ENCODE measurements around the gene GAS2L3.
A peak's percentile ranks its signal among the peaks of the same experiment; 100 is the strongest.
"Not testable (repeated sequence)": the region's sequence is repeated elsewhere in the genome, so short reads cannot be mapped to it uniquely, and the experiment has no call there.

GAS2L3 gene

DNA sequence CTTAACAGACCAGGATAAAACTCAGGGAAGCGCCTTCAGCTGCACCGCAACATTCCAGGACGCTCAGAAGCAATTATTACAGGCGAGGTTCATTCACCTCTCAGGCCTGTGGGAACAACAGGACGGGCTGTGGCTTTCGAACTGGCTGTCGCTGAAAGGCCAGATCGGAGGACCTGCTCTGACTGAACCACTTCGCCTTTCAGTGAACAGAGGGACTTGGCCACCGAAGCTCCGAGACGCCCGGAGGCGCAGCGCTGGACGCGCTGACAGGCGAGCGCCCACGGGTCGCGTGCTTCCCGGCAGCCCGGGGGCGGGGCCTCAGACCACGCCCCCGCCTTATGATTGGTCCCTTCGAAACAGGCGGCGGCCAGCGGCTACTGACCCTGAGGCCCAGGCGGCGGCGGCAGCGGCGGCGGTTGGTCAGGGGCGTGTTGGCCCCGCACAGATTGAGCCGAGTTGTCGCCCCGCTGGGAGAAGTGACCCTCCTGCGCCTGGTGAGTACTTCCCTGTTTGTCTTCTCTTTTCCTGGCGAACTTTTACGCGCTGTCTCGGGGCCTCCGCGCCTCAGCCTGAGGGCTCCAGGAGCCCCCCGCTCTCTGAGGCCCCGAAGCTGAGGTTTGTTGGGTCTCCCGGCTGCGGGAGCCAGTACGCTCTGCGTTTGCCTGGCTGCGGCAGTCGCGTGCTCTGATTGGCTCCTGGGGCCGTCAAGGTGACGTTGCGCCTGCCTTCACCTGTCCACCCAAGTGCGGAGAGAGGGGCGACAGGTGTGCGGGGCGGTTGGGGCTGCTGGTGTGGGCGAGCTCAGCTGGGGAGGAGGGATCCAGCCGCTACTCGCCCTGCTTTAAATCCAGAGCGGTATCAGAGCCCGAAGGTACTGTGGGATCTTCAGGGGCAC is at the start of gene GAS2L3:
TSS of gene GAS2L3 (plus strand) at position 393 of the 895 bp plus-strand sequence. CDS start 21,221 bp downstream, outside the sequence.
- peak; percentile 88 for DNase-seq

DNA sequence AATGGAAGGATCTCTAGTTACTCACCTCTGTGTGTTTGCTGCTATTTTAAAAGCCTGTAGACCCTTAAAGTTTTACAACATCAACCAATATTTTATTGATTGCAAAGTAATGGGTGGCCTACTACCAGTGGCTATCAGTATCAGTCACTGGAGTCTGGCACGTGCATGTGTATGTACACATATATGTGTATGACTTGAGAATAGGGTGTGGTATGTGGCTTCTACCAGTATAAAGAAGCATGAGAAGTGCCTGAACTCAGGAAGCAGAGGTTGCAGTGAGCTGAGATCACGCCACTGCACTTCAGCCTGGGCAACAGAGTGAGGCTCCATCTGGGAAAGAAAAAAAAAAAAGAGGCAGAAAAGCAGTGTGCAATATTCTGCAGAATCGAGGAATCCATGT is 45.5 kb upstream of the GAS2L3 start:
- DNase-seq, result no peak

DNA sequence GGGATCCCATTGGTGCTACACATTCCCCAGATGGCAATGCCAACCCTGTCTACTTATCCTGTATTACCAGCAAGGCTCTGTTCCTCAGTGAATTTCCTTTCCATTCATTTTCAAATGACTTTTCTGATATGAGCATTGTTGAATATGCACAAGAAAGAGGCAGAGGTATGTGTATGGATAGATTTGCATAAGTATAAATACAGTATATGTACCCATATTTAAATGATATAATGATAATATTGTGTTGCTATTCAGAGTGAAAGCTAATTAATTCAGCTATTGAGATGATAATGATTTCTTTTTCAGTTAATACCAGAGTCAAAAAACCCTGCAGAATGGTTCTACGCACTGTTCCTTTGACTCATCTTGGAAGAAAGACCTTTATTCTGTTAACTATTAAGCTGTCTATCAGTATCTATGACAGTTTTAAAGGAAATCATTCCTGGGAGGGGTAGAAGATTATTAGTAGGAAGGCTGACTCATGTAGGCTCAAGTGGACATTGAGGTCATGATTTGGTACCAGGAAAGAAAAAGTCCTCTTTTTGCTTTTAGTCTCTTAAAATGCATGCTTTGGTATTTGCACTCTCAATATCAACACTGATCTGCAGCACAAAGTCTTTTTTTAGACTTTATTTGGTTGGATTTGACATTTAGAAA is 44.9 kb upstream of the GAS2L3 start:
- no peak for DNase-seq

DNA sequence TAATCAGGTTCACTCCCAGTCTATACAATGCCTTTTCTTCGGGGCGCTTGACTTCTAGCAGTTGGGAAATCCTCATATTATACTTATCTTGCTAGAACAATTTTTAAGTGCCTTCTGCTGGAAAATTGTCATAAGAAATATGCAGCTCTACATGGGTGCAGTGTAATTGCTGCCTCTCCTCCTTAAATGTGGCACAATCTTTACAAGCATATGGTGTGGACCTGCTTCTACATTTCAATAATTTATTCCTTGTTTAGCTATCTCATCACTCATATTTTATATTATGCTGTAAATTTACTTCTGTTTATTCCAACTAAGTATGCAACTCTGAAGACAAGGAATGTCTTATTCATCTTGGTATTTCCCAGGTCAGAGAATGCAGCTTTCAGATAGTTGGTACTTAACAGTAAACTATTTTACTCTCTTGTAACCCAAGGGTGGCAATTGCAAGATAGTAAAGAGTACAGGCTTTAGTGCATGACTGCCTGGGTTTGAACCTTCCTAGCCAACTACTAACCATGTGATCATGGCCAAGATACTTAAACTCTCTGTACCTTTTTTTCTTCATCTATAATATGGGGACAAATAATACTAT is 43.6 kb upstream of the GAS2L3 start:
- DNase-seq, result no peak

DNA sequence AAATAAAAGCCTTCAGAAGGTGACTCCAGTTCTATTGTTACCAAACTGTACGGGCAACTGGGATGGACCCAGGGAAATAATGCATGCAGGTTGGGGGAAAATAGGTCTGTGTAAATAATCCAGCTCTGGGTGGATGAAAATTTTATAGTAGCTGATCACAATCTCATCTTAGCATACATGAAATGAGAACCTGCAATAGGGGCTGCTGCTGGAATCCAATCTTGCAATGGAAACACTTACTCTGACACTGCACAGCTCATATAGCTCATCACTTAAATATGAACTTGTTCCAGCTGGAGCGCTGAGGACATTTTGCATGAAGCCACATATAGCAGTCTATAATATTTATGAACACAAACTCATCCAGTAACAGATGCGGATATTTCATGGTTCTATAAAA is 40.1 kb upstream of the GAS2L3 start:
- DNase-seq, result no peak

DNA sequence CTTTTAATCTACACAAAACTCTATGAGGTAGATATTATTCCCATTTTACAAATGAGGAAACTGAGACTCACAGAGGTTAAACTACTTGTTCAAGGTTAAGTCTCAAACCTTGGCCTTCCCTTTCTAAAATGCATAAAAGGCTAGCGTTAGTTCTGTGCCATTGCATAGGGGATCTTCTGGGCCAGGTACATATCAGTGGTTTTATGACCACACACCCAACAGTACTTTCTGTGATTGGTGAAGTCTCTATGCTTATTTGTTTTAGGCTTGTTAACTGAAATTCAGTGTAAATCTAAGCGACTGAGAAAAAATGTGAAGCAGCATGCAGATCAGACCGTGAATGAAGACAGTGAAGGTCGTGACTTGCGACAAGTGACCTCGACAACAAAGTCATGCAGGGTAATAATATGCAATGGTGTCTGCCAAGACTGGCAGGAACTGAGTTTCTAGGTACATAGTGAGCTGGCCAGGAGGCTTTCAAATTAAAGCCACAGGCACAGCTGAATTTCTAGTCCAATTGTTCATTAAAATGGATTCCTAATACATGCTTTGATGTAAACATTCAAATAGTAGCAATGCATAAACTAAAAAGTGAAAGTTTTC is 38.8 kb upstream of the GAS2L3 start:
- no peak for DNase-seq

DNA sequence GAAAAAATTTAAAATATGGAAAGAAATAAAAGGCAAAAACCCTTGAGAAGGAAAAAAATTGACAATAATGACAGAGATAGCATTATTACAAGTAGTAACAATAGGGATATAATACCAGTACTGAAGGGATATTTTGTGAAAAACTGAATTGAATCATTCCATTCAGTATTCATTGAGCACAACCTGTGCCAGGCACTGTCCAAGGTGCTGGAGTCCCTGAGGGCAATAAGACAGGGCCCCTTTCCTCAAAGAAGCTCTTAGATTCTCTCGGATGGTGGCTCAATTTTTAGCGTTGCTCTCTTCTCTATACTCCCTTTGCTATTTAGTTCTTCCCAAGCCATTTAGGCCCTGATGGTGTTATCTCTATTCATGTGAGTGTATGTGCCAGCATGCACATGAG is 34.3 kb upstream of the GAS2L3 start:
- peak; percentile 4 for DNase-seq

DNA sequence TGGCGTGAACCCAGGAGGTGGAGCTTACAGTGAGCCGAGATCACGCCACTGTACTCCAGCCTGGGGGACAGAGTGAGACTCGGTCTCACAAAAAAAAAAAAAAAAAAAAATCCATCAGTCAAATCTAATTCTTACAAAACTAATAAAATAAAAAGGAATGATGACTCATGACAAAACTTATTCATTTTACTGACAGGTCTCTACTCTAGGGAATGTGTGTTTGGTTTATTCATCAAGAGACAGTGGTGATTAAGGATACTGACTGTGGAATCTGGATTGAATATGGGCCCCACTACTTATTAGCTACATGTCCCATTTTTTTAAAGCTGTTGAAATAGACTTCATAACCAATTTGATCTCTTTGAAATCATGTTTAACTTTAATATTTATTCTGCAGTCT is 29.3 kb upstream of the GAS2L3 start:
- DNase-seq, result peak; percentile 6

DNA sequence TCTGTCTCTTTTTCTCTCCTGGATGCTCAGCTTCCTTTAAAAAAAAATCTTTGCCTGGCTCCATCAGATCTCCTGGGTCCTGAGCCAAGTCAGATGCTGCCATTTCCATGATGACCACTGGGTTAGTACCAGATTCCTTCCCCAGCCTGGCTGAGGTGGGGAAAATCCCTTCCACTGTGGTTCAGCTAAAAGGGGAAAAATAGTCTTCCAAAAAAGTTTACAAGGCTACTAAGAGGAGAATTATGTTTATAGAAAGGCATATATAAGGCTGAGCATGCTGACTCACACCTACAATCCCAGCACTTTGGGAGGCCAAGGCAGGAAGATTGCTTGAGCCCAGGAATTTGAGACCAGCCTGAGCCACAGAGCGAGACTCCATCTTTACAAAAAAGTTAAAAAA is 28.4 kb upstream of the GAS2L3 start:
- peak; percentile 59 for DNase-seq

DNA sequence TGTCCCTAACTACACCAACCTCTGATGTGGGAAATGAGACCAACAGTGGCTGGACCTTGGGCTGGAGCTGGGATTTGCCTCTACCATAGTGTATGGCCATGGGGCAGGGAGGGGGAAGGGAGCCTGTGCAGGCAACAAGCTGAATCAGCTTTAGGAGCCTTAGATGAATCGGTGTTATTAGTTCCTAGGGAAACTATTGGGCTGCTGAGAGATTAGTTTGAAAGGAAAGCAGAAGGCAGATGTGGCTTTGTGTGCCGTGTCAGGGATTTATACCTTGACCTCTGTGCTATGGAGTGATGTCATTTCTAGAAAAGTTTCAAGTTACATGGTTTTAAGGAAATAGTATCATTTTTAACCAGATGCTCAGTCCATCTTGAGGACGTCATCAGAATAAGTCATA is 19.5 kb upstream of the GAS2L3 start:
- DNase-seq, result peak; percentile 55

DNA sequence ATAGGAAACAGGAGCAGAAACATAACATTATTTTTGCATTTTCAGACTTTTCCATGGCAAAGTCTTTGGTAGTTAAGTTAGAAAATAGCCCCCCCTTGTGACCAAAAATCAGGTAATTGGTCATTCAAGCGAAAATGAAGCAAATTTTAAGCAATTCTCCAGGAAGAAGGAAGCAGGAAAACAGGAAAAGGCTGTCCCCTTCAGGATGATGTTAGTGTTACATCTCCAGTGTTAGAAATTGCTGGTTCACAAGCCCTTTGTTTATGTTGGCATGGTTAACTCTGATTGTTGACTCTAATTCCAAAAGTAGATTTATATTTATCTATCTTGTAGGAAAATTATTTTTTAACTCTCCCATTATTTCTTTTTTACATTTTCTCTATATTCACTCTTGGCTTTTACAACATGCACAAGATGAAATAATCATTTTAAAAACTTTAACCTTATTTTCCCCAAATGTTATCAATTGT is 18.8 kb upstream of the GAS2L3 start:
- DNase-seq, result peak; percentile 84

DNA sequence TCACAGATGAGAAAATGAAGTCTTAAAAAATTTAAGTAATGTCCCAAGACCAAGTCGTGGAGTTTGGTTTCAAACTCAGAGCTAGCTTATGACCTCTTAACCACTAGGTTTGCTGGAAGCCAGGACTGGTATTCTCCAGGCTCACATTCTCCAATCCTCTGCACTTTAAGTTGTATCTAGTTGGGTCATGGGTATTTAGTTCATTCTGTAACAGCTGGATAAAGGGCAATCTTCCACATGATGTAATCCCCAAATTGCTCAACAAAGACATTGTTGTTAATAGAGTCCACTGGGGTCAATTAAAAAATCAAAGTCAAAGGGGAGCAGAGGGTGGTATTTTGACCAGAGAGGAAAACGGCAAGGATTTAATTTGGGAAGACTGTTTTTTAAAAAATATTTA is 17.8 kb upstream of the GAS2L3 start:
- DNase-seq, result peak; percentile 51

DNA sequence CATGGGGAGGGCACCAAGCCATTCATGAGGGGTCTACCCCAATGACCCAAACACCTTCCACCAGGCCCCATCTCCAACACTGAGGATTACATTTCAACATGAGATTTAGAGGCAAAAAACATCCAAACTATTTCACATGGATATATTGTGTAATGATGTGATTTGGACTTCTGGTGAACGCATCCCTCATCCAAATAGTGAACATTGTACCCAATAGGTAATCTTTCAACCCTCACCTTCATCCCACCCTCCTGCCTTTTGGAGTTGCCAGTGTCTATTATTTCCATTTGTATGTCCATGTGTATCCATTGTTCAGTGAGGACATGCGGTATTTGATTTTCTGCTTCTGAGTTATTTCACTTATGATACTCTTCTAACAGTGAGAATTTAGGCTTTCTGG is 16.1 kb upstream of the GAS2L3 start:
- no peak for DNase-seq

DNA sequence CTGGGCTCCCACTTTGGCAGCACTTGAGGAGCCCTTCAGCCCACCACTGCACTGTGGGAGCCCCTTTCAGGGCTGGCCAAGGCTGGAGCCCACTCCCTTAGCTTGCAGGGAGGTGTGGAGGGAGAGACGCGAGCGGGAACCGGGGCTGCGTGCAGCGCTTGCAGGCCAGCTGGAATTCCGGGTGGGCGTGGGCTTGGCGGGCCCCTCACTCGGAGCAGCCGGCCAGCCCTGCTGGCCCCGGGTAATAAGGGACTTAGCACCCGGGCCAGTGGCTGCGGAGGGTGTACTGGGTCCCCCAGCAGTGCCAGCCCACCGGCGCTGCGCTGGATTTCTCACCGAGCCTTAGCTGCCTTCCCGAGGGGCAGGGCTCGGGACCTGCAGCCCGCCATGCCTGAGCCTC is 14.2 kb upstream of the GAS2L3 start:
- not testable (repeated sequence) for DNase-seq

DNA sequence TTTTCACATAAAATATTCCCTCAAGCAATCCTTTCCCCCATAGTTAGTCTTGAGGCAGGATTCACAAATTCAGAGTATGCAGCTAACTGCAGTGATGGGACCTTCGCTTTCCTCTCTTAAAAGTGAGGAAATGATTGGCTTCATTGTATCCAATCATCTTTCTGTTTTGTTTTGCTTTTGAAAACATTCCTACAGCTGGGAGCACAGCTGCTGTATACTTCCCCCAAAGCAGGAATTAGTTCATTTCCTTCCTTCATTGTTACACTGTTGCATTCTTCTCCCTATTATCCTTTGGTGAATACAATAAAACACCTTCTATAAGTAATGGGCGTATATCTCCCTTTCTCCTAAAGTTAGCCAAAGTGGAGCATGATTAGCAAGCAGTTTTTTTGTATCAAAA is 9.4 kb upstream of the GAS2L3 start:
- peak; percentile 12 for DNase-seq

DNA sequence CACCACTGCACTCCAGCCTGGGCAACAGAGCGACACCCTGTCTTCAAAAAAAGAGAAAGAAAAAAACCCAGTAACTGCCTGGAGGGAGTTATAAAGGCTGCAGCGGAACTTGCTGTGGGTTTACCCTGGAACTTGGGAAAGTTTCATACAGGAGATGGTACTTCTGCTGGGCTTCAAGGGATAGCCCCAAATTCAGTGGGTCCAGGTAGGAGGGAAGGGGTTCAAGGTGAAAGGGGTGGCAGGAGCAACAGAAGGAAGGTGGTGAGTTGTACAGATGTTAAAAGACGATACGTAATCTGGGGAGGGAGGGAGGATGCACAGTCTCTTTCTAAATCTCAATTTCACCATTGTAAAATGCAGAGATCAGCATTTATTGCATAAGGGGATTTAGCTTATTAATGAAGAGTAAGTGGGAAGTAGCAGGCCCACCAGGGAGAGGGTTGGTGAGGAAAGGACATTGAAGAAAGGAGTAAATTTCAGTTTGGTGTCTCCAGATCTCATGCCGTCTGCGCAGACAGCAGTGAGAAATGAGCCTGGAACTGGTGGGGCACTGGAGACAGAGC is 8.5 kb upstream of the GAS2L3 start:
- DNase-seq, result no peak

DNA sequence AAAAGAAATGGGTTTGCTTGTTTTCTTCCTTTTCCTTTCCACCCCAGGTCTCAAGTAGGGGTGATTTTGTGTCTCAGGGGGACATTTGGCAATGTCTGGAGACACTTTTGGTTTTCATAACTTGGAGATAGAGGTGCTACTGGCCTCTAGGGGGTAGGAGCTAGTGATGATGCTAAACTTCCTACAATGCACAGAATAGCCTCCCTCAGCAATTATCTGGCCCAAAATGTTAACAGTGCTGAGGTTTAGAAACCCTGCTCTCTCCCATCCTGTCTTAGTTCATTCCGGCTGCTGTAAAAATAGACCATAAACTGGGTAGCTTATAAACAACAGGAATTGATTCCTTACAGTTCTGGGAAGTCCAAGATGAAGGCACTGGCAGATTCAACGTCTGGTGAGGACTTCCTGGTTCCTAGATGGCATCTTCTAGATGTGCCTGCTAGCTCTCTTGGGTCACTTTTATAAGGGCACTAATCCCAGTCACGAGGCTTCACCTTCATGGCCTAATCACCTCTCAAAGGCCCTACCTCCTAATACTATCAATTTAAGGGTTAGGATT is 7.4 kb upstream of the GAS2L3 start:
- DNase-seq, result no peak

DNA sequence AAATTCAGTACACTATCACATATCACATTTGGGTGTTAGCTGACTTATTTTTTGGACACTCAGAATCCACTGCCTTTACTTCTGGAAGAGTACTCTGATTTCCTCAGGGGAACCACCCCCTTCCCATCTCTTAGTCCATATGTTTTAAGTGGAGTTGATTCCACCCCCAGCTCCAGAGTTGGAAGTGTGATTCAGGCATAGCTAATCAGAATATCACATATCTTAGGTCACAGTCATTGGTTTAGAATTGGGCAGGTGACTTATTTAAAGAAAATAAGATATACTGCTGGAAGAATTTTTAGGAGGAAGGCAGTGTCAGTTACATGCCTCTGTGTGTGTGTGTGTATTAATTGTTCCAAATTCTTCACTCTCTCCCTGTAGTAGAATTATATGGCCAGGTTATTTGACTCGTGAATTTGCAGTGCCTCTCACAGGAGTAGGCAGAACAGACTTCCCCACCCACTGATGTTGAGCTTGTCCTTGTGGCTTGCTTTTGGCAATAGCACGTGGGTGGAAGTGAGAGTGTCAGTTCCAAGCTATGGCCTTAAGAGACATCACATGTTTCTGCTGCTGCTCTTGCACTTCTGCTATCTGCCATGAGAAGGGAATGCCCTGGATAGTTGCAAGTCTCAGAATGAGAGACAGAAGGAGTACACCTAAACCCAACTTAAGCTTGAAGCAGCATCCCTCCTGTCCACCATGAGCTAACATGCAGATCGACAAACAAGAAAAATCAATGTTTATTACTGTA is 6.4 kb upstream of the GAS2L3 start:
- peak; percentile 46 for DNase-seq

DNA sequence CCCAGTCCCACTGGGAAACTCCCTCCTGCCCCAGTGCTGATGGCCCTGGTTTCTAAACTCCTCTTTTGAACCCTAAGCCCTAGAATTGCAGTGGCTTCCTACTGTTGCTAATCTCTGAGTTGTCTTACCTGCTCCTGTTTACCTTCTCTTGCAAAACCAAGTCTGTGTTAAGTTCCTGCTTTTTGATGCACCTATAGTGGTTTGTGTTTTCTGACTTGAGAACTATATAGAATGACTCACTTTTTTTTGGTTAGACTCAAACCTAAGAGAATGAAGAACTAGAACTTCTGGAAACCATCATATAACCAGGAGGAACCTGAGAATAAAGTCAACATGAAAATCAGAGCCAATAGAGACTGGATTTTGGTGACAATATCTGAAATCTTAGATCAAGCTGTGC is 5.5 kb upstream of the GAS2L3 start:
- DNase-seq, result no peak

DNA sequence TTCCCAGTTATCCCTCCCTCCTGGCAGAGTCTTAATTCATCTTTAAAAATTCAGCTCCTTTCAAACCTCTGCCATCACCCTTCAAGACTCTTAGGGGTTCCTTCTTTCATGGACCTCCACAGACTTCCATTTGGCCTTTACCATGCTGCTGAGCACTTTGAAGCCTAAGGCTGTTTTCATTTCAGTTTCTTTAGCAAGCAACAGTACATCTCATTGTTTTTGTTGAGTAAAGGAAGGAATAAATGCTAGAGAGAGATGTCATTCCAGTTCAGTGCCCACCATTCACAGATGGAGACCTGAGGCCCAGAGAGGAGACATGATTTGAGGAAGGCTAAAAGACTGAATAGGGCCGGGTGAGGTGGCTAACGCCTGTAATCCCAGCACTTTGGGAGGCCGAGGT is 1.3 kb upstream of the GAS2L3 start:
- DNase-seq, result no peak

DNA sequence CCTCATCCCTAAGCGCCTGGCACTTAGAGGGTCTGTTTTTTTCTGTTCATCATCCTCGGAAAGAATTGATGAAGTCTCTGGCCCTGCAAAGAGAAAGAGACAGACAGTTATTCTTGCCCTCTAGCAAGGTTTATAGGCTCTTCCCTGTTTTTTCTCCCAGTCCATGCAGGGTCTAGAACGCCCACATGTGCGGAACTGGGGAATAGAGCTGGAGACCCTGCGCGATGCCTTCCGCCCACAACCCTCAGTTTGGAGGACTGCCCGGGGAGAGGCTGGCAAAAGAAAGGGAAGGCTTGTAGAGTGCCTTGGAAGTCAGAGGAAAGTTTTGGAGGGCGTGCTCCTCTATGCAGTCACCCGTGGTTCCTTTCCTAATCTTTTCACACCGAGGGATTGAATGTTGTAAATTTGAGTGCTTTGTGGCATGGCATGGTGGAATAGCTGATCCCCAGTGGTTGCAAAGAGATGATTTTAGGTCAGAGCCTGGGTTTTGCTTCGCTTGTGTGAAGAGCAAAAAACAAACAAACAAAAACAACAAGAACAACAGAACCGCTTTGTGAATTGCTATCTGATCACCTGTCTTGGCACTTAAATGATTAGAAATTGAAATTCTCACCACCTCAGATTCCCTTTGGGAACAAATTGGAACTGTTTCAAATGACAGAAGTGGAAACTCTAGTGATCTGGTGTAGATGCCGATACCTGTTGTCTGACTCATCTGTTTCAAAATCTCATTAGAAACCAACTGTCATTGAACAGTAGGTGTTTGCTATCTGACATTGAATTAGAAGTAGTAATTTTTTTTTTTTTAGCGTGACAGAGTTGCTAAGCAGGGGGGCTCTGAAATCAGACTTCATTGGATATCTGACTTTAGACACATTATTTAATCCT is 947 bp downstream of the GAS2L3 start:
- DNase-seq, result peak; percentile 46
